Liver (tissue), 9 donors: ENCODE measurements around the gene ANXA7. TPM values are rescaled to one million over a fixed set of nuclear protein-coding genes. Genes with fewer than 3 reads are reported as not detected.

Experiments used
- DNase-seq: peaks from one replicate; pipeline ENCODE4 v3.0.0-alpha.2; 2017; ENCODE audit warnings: low spot score
- H3K27ac ChIP-seq, 2 donors: one replicate each; pipeline ENCODE4 v1.7.0; 2013; ENCODE audit warnings: inconsistent platforms in 2 of 2, low read length in 2 of 2, control low read depth in 1 of 2, low read depth in 1 of 2, mild to moderate bottlenecking in 1 of 2
- H3K27me3 ChIP-seq, 4 donors: one replicate each; pipeline versions ENCODE4 v1.6.1 to v1.7.0; 2013; ENCODE audit warnings: low read length in 3 of 4, inconsistent platforms in 1 of 4, mild to moderate bottlenecking in 1 of 4, moderate library complexity in 1 of 4; ENCODE audit not compliant: control insufficient read depth in 4 of 4, insufficient read depth in 4 of 4
- H3K36me3 ChIP-seq, 4 donors: one replicate each; pipeline versions ENCODE4 v1.6.1 to v1.7.0; 2013; ENCODE audit warnings: low read length in 3 of 4, mild to moderate bottlenecking in 3 of 4, low read depth in 1 of 4, moderate library complexity in 1 of 4; ENCODE audit not compliant: control insufficient read depth in 4 of 4, insufficient read depth in 3 of 4
- H3K4me1 ChIP-seq, 4 donors: one replicate each; pipeline versions ENCODE4 v1.6.1 to v1.7.0; 2013; ENCODE audit warnings: low read length in 3 of 4, mild to moderate bottlenecking in 3 of 4, moderate library complexity in 1 of 4; ENCODE audit not compliant: control insufficient read depth in 4 of 4, insufficient read depth in 4 of 4
- H3K4me3 ChIP-seq, 3 donors: one replicate each; pipeline versions ENCODE4 v1.6.1 to v1.7.0; 2013; ENCODE audit warnings: low read length in 3 of 3, control low read depth in 1 of 3, low read depth in 1 of 3, mild to moderate bottlenecking in 1 of 3
- H3K9ac ChIP-seq, 2 donors: one replicate each; pipeline ENCODE4 v1.7.0; 2013; ENCODE audit warnings: low read length in 2 of 2, mild to moderate bottlenecking in 2 of 2, moderate library complexity in 2 of 2, control low read depth in 1 of 2, low read depth in 1 of 2
- H3K9me3 ChIP-seq, 4 donors: one replicate each; pipeline versions ENCODE4 v1.6.1 to v1.7.0; 2013; ENCODE audit warnings: low read length in 3 of 4; ENCODE audit not compliant: control insufficient read depth in 4 of 4
- ATF3 ChIP-seq: IDR thresholded peaks from 2 replicates; pipeline ENCODE4 v1.6.1; 2016; ENCODE audit warnings: antibody characterized with exemption
- CTCF ChIP-seq: fragments of 150-350 bp; IDR thresholded peaks from 2 replicates; pipeline ENCODE4 v1.5.1; 2017; ENCODE audit warnings: improper control_type of control experiment, low read depth, low read length; ENCODE audit not compliant: missing input control
- EGR1 ChIP-seq, 2 donors: IDR thresholded peaks; 2 replicates each; pipeline ENCODE4 v1.6.1; 2016 to 2018; ENCODE audit warnings: antibody characterized with exemption in 2 of 2, low read depth in 2 of 2
- FOXA1 ChIP-seq: IDR thresholded peaks from 2 replicates; pipeline ENCODE4 v1.6.1; 2016; ENCODE audit warnings: antibody characterized with exemption
- GABPA ChIP-seq, 2 donors: IDR thresholded peaks in 1 of 2; conservative IDR thresholded peaks in 1 of 2; 2 replicates each; pipeline ENCODE4 v1.6.1; 2016; ENCODE audit warnings: antibody characterized with exemption in 2 of 2, mild to moderate bottlenecking in 1 of 2, moderate library complexity in 1 of 2
- HNF4A ChIP-seq, 2 donors: conservative IDR thresholded peaks; 2 replicates each; pipeline ENCODE4 v1.6.1; 2016; ENCODE audit warnings: antibody characterized with exemption in 2 of 2, mild to moderate bottlenecking in 2 of 2
- HNF4G ChIP-seq: IDR thresholded peaks from 2 replicates; pipeline ENCODE4 v1.6.1; 2016; ENCODE audit warnings: antibody characterized with exemption
- JUND ChIP-seq, 2 donors: IDR thresholded peaks; 2 replicates each; pipeline ENCODE4 v1.6.1; 2016; ENCODE audit warnings: antibody characterized with exemption in 2 of 2
- MAX ChIP-seq: IDR thresholded peaks from 2 replicates; pipeline ENCODE4 v1.6.1; 2016; ENCODE audit warnings: antibody characterized with exemption
- NR2F2 ChIP-seq: IDR thresholded peaks from 2 replicates; pipeline ENCODE4 v1.6.1; 2016; ENCODE audit warnings: antibody characterized with exemption
- SP1 ChIP-seq: IDR thresholded peaks from 2 replicates; pipeline ENCODE4 v1.6.1; 2018; ENCODE audit warnings: antibody characterized with exemption, mild to moderate bottlenecking
- TAF1 ChIP-seq: conservative IDR thresholded peaks from 2 replicates; pipeline ENCODE4 v1.6.1; 2016; ENCODE audit warnings: antibody characterized with exemption, mild to moderate bottlenecking
- YY1 ChIP-seq: IDR thresholded peaks from 2 replicates; pipeline ENCODE4 v1.6.1; 2016; ENCODE audit warnings: antibody characterized with exemption, mild to moderate bottlenecking
- ZBTB33 ChIP-seq: IDR thresholded peaks from 2 replicates; pipeline ENCODE4 v1.6.1; 2016; ENCODE audit warnings: antibody characterized with exemption
- WGBS: extraction: QIAGEN DNeasy Blood & Tissue Kit; methylation state at CpG from one replicate; pipeline ENCODE4 v1.1.7; 2013; 5-methylcytosine and 5-hydroxymethylcytosine counted together
- polyA plus RNA-seq, 2 donors: library from polyadenylated mRNA; stranded (reverse) in 1 of 2; unstranded in 1 of 2; fragments of 200-250 nt in 1 of 2; fragments of >200 nt in 1 of 2; fragmentation: Nextera tagmentation in 1 of 2; extraction: Ambion mirVana in 1 of 2; gene quantifications; one replicate each; pipeline versions ENCODE4 v1.2.1 to v1.2.3, GENCODE V29; 2013 to 2015
- total RNA-seq, 2 donors: library from RNA; depleted of rRNA; stranded (reverse); fragments of >200 nt; gene quantifications; one replicate each; pipeline ENCODE4 v1.2.3, GENCODE V29; 2014
- donor health status: healthy.
- donor health status: healthy.
- donor health status: healthy.
- donor health status: healthy.
- donor health status: healthy.

ANXA7 gene
- total and polyA plus RNA-seq, 4 donors, result 71.6 to 93.4 (median 90.0) TPM

GRCh38 chr10:73366381-73367298 is 47.2 kb downstream of the ANXA7 start:
- Histone ChIP-seq H3K4me3 (no peak overlapping the region), H3K9ac (no peak overlapping the region), H3K9me3 (no peaks in the 10 kb centered on the region), H3K27ac (no peak overlapping the region), H3K4me1 (no peaks in the 10 kb centered on the region), H3K36me3 (peaks cover 13 to 43% (median 19%) of the 10 kb centered on the region in 4 donors), H3K27me3 (no peaks in the 10 kb centered on the region)
- 96% methylated on average over 6 of the region's 6 CpGs for WGBS
- DNase-seq, result no peak
- TF ChIP-seq YY1 (no peak), FOXA1 (no peak), GABPA (IDR thresholded peaks at IDR 0.05 in 1 of 2, conservative IDR thresholded peaks at IDR 0.05 in 1 of 2) (no peak), NR2F2 (no peak), TAF1 (no peak), ZBTB33 (no peak), MAX (no peak), HNF4A (conservative IDR thresholded peaks at IDR 0.05) (no peak), JUND (IDR thresholded peaks at IDR 0.05) (no peak), EGR1 (IDR thresholded peaks at IDR 0.05; ENCODE audit: low read depth in 2 of 2) (no peak)

- H3K36me3 ChIP-seq, result peaks cover 13 to 38% (median 14%) of the 10 kb centered on the region in 4 donors
- DNase-seq, result no peak
- H3K27me3 ChIP-seq, result no peaks in the 10 kb centered on the region
- H3K9me3 ChIP-seq, result no peaks in the 10 kb centered on the region
- H3K4me3 ChIP-seq, result no peak overlapping the region
- no peak for TF ChIP-seq FOXA1
- TF ChIP-seq SP1, result no peak
- TF ChIP-seq ATF3, result no peak
- TF ChIP-seq YY1, result no peak
- TF ChIP-seq HNF4G, result no peak
- TF ChIP-seq TAF1, result no peak
- TF ChIP-seq EGR1 (IDR thresholded peaks at IDR 0.05; ENCODE audit: low read depth in 2 of 2), result no peak
- TF ChIP-seq CTCF, result no peak
- no peak for TF ChIP-seq ZBTB33
- WGBS, result 97% methylated on average over 3 of the region's 3 CpGs
- H3K27ac ChIP-seq, result no peak overlapping the region
- H3K9ac ChIP-seq, result no peak overlapping the region
- H3K4me1 ChIP-seq, result no peaks in the 10 kb centered on the region
Observed at GRCh38 chr10:73364964-73365363, 48.9 kb downstream of the ANXA7 start.
